Measurements from ENCODE around the gene TRAPPC14.
A peak's percentile ranks its signal among the peaks of the same experiment; 100 is the strongest.

Gene TRAPPC14

GRCh38 chr7:100157334-100158228 is 942 bp downstream of the TRAPPC14 start:
- peak; percentile 50 for DNase-seq (ENCODE audit: extremely low spot score)
- POLR2A ChIA-PET, result interaction anchor here (0.9 to 2.1 kb wide), 3 partner anchors 9 to 19 kb away, joined by 3 to 20 read pairs (median 4); partner anchors contain the start of genes GPC2 and LAMTOR4

GRCh38 chr7:100157069-100157333 is 1.5 kb downstream of the TRAPPC14 start:
- TF ChIP-seq SUZ12 (IDR thresholded peaks at IDR 0.05) (no peak), FOXM1 (IDR thresholded peaks at IDR 0.05; ENCODE audit: borderline replicate concordance) (no peak), ARNT (IDR thresholded peaks at IDR 0.05) (no peak), SP1 (IDR thresholded peaks at IDR 0.05) (no peak), TARDBP (IDR thresholded peaks at IDR 0.05) (no peak), BHLHE40 (IDR thresholded peaks at IDR 0.05; ENCODE audit: borderline replicate concordance) (no peak), NFRKB (IDR thresholded peaks at IDR 0.05) (no peak), CTBP1 (IDR thresholded peaks at IDR 0.05; ENCODE audit: borderline replicate concordance) (no peak)

More at GRCh38 chr7:100157334-100158228, 942 bp downstream of the TRAPPC14 start:
- no peak for TF ChIP-seq LEF1 (IDR thresholded peaks at IDR 0.05; ENCODE audit: borderline replicate concordance)
- peak; percentile 25; the same call in 1 of the 2 replicates for TF ChIP-seq FOXM1 (IDR thresholded peaks at IDR 0.05; ENCODE audit: borderline replicate concordance)
- no peak for TF ChIP-seq NFRKB (IDR thresholded peaks at IDR 0.05)
- TF ChIP-seq HDGF (IDR thresholded peaks at IDR 0.05; ENCODE audit: borderline replicate concordance), result 0 out of 2 replicates have a peak, but pooled peaks have one; percentile 21
- CTCF ChIA-PET, result no interaction called here

GRCh38 chr7:100156331-100157068 is 2.0 kb downstream of the TRAPPC14 start:
- ChIA-PET POLR2A (interaction anchor here (0.7 to 2.1 kb wide), 3 partner anchors 8 to 682 kb away, joined by 3 to 20 read pairs (median 4); partner anchors contain the start of genes GPC2 and LAMTOR4), CTCF (no interaction called here)
- no peak for DNase-seq (ENCODE audit: extremely low spot score)
- TF ChIP-seq CTBP1 (IDR thresholded peaks at IDR 0.05; ENCODE audit: borderline replicate concordance), result no peak

More at GRCh38 chr7:100157069-100157333, 1.5 kb downstream of the TRAPPC14 start:
- POLR2A ChIA-PET, result interaction anchor here (0.9 to 2.1 kb wide), 4 partner anchors 9 to 20 kb away, joined by 3 to 20 read pairs (median 4); partner anchors contain the start of genes GPC2 and LAMTOR4
- CTCF ChIA-PET, result no interaction called here
- DNase-seq (ENCODE audit: extremely low spot score), result no peak

- ChIA-PET POLR2A (interaction anchor here (0.9 kb wide), 1 partner anchor 22 kb away, joined by 4 read pairs; the partner anchor contains the start of gene GPC2), CTCF (no interaction called here)
These were observed 2.8 kb downstream of the TRAPPC14 start for GRCh38 chr7:100155553-100156317.

GRCh38 chr7:100154651-100155491 is 3.7 kb downstream of the TRAPPC14 start:
- no peak for TF ChIP-seq SP1 (IDR thresholded peaks at IDR 0.05)
- no peak for TF ChIP-seq FOXM1 (IDR thresholded peaks at IDR 0.05; ENCODE audit: borderline replicate concordance)
- TF ChIP-seq HDGF (IDR thresholded peaks at IDR 0.05; ENCODE audit: borderline replicate concordance), result no peak
- TF ChIP-seq TARDBP (IDR thresholded peaks at IDR 0.05), result no peak
- TF ChIP-seq PKNOX1 (IDR thresholded peaks at IDR 0.05), result no peak
- no peak for TF ChIP-seq CTBP1 (IDR thresholded peaks at IDR 0.05; ENCODE audit: borderline replicate concordance)
- no peak for TF ChIP-seq LEF1 (IDR thresholded peaks at IDR 0.05; ENCODE audit: borderline replicate concordance)
- TF ChIP-seq NFRKB (IDR thresholded peaks at IDR 0.05), result no peak
- TF ChIP-seq FOXK2 (IDR thresholded peaks at IDR 0.05), result no peak
- no peak for TF ChIP-seq ELF4 (IDR thresholded peaks at IDR 0.05)
- TF ChIP-seq FOXA1 (IDR thresholded peaks at IDR 0.05), result no peak
- ChIA-PET POLR2A (no interaction called here), CTCF (no interaction called here)
- no peak for DNase-seq (ENCODE audit: extremely low spot score)

More at GRCh38 chr7:100155553-100156317, 2.8 kb downstream of the TRAPPC14 start:
- no peak for DNase-seq (ENCODE audit: extremely low spot score)
- TF ChIP-seq FOXM1 (IDR thresholded peaks at IDR 0.05; ENCODE audit: borderline replicate concordance) (no peak), NFRKB (IDR thresholded peaks at IDR 0.05) (no peak)

GRCh38 chr7:100153708-100154535 is 4.6 kb downstream of the TRAPPC14 start:
- TF ChIP-seq NFRKB (IDR thresholded peaks at IDR 0.05) (no peak), FOXK2 (IDR thresholded peaks at IDR 0.05) (no peak), CTBP1 (IDR thresholded peaks at IDR 0.05; ENCODE audit: borderline replicate concordance) (no peak), FOXM1 (IDR thresholded peaks at IDR 0.05; ENCODE audit: borderline replicate concordance) (no peak), ARNT (IDR thresholded peaks at IDR 0.05) (no peak), ELF4 (IDR thresholded peaks at IDR 0.05) (no peak), TARDBP (IDR thresholded peaks at IDR 0.05) (no peak), FOXA1 (IDR thresholded peaks at IDR 0.05) (no peak), LEF1 (IDR thresholded peaks at IDR 0.05; ENCODE audit: borderline replicate concordance) (no peak), L3MBTL2 (conservative IDR thresholded peaks at IDR 0.05) (no peak), PKNOX1 (IDR thresholded peaks at IDR 0.05) (no peak), BHLHE40 (IDR thresholded peaks at IDR 0.05; ENCODE audit: borderline replicate concordance) (no peak), HDGF (IDR thresholded peaks at IDR 0.05; ENCODE audit: borderline replicate concordance) (no peak), SUZ12 (IDR thresholded peaks at IDR 0.05) (no peak), SP1 (IDR thresholded peaks at IDR 0.05) (no peak), ZNF384 (IDR thresholded peaks at IDR 0.05) (no peak)
- DNase-seq (ENCODE audit: extremely low spot score), result no peak
- CTCF ChIA-PET, result no interaction called here
- POLR2A ChIA-PET, result no interaction called here
